B cell (primary cell): ENCODE results near the gene MNX1.

Experiments used
- EZH2 ChIP-seq: IDR thresholded peaks from 2 replicates; pipeline ENCODE4 v1.6.1; 2012; ENCODE audit warnings: borderline replicate concordance, low read depth, mild to moderate bottlenecking, moderate library complexity, low read length; ENCODE audit not compliant: insufficient read depth, poor library complexity, severe bottlenecking
- TF ChIP-seq, protein P1 (sequence below): fragments of 200-600 bp; IDR thresholded peaks from one replicate; pipeline ENCODE4 v1.8.0; 2022; ENCODE audit warnings: antibody characterized with exemption, mild to moderate bottlenecking

- TF ChIP-seq, protein P1, sequence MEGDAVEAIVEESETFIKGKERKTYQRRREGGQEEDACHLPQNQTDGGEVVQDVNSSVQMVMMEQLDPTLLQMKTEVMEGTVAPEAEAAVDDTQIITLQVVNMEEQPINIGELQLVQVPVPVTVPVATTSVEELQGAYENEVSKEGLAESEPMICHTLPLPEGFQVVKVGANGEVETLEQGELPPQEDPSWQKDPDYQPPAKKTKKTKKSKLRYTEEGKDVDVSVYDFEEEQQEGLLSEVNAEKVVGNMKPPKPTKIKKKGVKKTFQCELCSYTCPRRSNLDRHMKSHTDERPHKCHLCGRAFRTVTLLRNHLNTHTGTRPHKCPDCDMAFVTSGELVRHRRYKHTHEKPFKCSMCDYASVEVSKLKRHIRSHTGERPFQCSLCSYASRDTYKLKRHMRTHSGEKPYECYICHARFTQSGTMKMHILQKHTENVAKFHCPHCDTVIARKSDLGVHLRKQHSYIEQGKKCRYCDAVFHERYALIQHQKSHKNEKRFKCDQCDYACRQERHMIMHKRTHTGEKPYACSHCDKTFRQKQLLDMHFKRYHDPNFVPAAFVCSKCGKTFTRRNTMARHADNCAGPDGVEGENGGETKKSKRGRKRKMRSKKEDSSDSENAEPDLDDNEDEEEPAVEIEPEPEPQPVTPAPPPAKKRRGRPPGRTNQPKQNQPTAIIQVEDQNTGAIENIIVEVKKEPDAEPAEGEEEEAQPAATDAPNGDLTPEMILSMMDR = no peak
- no peak for TF ChIP-seq EZH2
Observed at GRCh38 chr7:156989766-156990535, 20.5 kb downstream of the MNX1 start.
